Right renal pelvis (tissue), 4 donors: Measurements from ENCODE around the gene WNT3A. TPM values are rescaled to one million over a fixed set of nuclear protein-coding genes. Genes with fewer than 3 reads are reported as not detected.
"Not testable (repeated sequence)": the region's sequence is repeated elsewhere in the genome, so short reads cannot be mapped to it uniquely, and the experiment has no call there.

Source experiments
- DNase-seq, 4 donors: peaks; one replicate each; pipeline ENCODE4 v3.0.0-alpha.2; 2013; ENCODE audit warnings: low read depth in 4 of 4, low spot score in 3 of 4, missing footprints in 1 of 4
- polyA plus RNA-seq, 4 donors: library from polyadenylated mRNA; unstranded; fragments of 120-200 nt; gene quantifications; one replicate each; pipeline ENCODE4 v1.2.1, GENCODE V29; 2013; ENCODE audit not compliant: insufficient read length in 4 of 4

WNT3A gene
- polyA plus RNA-seq, 4 donors = 0.19 to 0.49 (median 0.22) TPM

GRCh38 chr1:228010921-228011320 lies 4.1 kb downstream of the WNT3A start:
- DNase-seq = no peak

- no peak for DNase-seq
These were observed 5.0 kb downstream of the WNT3A start for GRCh38 chr1:228011721-228012311.

- DNase-seq = no peak
These were observed 5.8 kb downstream of the WNT3A start for GRCh38 chr1:228012555-228012954.

- no peak for DNase-seq
These were observed 6.5 kb downstream of the WNT3A start for GRCh38 chr1:228013131-228013934.

GRCh38 chr1:228013935-228014930 lies 7.4 kb downstream of the WNT3A start:
- no peak for DNase-seq

GRCh38 chr1:228015276-228016180 lies 8.7 kb downstream of the WNT3A start:
- no peak for DNase-seq

GRCh38 chr1:228016181-228016510 lies 9.3 kb downstream of the WNT3A start:
- no peak for DNase-seq

- DNase-seq = no peak
These were observed 10.0 kb downstream of the WNT3A start for GRCh38 chr1:228016653-228017355.

GRCh38 chr1:228017356-228018124 lies 10.7 kb downstream of the WNT3A start:
- DNase-seq = no peak

GRCh38 chr1:228018125-228018398 lies 11.3 kb downstream of the WNT3A start:
- DNase-seq = no peak

GRCh38 chr1:228018961-228019721 lies 12.3 kb downstream of the WNT3A start:
- no peak for DNase-seq

GRCh38 chr1:228019722-228020083 lies 12.9 kb downstream of the WNT3A start:
- DNase-seq = not testable (repeated sequence)

GRCh38 chr1:228020686-228021354 lies 14.0 kb downstream of the WNT3A start:
- DNase-seq = no peak

- no peak for DNase-seq
These were observed 14.7 kb downstream of the WNT3A start for GRCh38 chr1:228021355-228022030.

- DNase-seq = no peak
These were observed 15.9 kb downstream of the WNT3A start for GRCh38 chr1:228022571-228023293.

- DNase-seq = no peak
These were observed 16.5 kb downstream of the WNT3A start for GRCh38 chr1:228023294-228023639.

GRCh38 chr1:228029281-228029680 lies 22.5 kb downstream of the WNT3A start:
- DNase-seq = no peak
